ENCODE data around the gene LYZL1. TPM values are rescaled to one million over a fixed set of nuclear protein-coding genes. Genes with fewer than 3 reads are reported as not detected.

The LYZL1 gene
- total RNA-seq, 1 experiment from 2014 or later = not detected

DNA sequence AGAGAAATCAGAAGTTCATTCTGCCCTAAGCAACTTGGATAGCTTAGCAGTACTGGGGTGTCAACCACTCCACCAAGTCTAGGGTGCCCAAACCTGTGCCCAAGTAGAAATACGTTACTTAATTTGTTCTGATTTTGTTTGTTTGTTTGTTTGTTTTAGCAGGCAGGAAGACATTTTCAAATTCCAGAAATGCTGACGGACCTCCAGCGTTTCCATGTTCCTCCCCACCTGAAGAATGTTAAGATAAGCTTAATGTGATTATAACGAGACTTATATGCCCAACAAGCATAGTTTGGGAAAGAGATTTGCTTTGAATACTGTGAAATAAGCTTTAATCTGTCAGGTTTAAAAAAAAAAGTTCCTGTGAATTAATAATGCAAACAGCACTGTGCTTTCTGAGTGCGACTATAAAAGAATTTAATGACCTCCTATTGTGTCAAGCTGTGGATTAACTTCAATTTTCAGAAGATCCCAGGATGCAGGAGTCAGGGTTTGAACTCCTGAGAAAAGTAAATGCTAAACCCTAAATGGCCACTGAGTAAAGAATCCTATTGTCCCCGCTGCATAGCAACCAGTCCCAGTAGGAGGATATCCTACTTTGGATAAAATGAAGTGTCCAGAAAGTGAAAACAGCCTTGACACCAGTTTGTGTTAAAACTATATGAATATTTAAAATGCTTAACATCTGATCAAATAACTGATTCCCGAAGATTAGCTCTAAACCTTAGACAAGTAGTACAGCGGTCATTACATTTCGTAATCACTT lies 56.5 kb downstream of the LYZL1 start (continued):
- TF ChIP-seq, protein P1, sequence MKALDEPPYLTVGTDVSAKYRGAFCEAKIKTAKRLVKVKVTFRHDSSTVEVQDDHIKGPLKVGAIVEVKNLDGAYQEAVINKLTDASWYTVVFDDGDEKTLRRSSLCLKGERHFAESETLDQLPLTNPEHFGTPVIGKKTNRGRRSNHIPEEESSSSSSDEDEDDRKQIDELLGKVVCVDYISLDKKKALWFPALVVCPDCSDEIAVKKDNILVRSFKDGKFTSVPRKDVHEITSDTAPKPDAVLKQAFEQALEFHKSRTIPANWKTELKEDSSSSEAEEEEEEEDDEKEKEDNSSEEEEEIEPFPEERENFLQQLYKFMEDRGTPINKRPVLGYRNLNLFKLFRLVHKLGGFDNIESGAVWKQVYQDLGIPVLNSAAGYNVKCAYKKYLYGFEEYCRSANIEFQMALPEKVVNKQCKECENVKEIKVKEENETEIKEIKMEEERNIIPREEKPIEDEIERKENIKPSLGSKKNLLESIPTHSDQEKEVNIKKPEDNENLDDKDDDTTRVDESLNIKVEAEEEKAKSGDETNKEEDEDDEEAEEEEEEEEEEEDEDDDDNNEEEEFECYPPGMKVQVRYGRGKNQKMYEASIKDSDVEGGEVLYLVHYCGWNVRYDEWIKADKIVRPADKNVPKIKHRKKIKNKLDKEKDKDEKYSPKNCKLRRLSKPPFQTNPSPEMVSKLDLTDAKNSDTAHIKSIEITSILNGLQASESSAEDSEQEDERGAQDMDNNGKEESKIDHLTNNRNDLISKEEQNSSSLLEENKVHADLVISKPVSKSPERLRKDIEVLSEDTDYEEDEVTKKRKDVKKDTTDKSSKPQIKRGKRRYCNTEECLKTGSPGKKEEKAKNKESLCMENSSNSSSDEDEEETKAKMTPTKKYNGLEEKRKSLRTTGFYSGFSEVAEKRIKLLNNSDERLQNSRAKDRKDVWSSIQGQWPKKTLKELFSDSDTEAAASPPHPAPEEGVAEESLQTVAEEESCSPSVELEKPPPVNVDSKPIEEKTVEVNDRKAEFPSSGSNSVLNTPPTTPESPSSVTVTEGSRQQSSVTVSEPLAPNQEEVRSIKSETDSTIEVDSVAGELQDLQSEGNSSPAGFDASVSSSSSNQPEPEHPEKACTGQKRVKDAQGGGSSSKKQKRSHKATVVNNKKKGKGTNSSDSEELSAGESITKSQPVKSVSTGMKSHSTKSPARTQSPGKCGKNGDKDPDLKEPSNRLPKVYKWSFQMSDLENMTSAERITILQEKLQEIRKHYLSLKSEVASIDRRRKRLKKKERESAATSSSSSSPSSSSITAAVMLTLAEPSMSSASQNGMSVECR (CRISPR knock-in tag; IDR thresholded peaks at IDR 0.05; ENCODE audit: borderline replicate concordance) = no peak
- TF ChIP-seq SMAD3 (CRISPR knock-in tag; IDR thresholded peaks at IDR 0.05; ENCODE audit: borderline replicate concordance) (no peak), ZNF121 (CRISPR knock-in tag; IDR thresholded peaks at IDR 0.05) (no peak)
- TF ChIP-seq, protein P2, sequence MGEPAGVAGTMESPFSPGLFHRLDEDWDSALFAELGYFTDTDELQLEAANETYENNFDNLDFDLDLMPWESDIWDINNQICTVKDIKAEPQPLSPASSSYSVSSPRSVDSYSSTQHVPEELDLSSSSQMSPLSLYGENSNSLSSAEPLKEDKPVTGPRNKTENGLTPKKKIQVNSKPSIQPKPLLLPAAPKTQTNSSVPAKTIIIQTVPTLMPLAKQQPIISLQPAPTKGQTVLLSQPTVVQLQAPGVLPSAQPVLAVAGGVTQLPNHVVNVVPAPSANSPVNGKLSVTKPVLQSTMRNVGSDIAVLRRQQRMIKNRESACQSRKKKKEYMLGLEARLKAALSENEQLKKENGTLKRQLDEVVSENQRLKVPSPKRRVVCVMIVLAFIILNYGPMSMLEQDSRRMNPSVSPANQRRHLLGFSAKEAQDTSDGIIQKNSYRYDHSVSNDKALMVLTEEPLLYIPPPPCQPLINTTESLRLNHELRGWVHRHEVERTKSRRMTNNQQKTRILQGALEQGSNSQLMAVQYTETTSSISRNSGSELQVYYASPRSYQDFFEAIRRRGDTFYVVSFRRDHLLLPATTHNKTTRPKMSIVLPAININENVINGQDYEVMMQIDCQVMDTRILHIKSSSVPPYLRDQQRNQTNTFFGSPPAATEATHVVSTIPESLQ (CRISPR knock-in tag; IDR thresholded peaks at IDR 0.05) = no peak
- TF ChIP-seq, protein P3, sequence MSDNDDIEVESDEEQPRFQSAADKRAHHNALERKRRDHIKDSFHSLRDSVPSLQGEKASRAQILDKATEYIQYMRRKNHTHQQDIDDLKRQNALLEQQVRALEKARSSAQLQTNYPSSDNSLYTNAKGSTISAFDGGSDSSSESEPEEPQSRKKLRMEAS (CRISPR knock-in tag; IDR thresholded peaks at IDR 0.05) = no peak
- TF ChIP-seq, protein P4, sequence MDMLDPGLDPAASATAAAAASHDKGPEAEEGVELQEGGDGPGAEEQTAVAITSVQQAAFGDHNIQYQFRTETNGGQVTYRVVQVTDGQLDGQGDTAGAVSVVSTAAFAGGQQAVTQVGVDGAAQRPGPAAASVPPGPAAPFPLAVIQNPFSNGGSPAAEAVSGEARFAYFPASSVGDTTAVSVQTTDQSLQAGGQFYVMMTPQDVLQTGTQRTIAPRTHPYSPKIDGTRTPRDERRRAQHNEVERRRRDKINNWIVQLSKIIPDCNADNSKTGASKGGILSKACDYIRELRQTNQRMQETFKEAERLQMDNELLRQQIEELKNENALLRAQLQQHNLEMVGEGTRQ (CRISPR knock-in tag; IDR thresholded peaks at IDR 0.05) = no peak

DNA sequence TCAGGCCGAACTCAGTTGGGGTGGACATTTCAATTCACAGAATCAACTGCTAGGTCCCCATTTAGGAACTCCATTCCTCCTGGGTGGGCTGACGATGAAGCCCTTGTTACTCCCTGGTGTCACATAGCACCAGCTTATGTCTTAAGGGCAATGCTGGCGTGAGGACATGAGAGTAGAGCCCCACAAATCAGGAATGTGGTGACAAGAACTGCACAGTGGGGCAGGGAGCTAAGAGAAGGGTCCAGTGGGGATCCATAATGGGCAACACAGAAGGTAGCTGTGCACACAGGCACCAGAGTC lies 57.0 kb downstream of the LYZL1 start:
- ChIA-PET POLR2A (no interaction called here), CTCF (no interaction called here)
- H3K27me3 Mint-ChIP-seq (ENCODE audit: low read depth) = peaks cover 5% of the 10 kb centered on the region; the same call in 1 of the 2 replicates
- peaks cover 28% of the 10 kb centered on the region for H3K4me1 Mint-ChIP-seq
- H3K27ac Mint-ChIP-seq = no peak overlapping the region
- ATAC-seq (no peak), DNase-seq (ENCODE audit: low spot score) (no peak)
- peaks cover 26% of the 10 kb centered on the region for H3K36me3 Mint-ChIP-seq
- TF ChIP-seq, protein P5, sequence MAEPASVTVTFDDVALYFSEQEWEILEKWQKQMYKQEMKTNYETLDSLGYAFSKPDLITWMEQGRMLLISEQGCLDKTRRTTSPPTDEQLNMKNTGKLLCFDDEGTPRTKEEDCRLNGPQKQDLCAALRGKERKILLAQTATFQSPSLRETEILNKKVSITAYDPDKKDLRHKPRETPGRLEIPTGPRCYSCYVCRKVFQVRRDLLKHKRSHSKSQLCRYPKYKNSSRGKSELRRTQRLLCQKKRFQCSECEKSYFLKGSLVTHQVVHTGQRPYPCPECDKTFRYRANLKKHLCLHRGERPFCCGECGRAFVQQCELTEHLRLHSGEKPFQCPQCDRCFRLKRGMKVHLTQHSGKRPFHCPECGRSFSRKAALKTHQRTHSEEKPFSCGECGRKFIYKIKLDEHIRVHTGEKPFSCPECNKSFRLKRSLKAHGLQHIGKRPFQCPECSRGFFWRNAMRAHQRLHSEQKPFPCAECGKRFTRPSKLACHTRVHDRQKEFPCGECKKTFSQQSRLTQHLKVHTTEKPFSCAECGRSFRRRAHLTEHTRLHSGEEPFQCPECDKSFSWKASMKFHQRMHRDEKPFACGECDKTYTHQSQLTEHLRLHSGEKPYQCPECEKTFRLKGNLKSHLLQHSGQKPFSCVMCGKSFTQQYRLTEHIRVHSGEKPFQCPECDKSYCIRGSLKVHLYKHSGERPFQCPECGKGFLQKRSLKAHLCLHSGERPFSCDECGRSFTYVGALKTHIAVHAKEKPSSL (CRISPR knock-in tag; conservative IDR thresholded peaks at IDR 0.05) = no peak
- no peak for TF ChIP-seq FOXP1 (CRISPR knock-in tag; IDR thresholded peaks at IDR 0.05; ENCODE audit: borderline replicate concordance)
- no peak for TF ChIP-seq NFE2L1 (CRISPR knock-in tag; IDR thresholded peaks at IDR 0.05)
- TF ChIP-seq ZNF671 (CRISPR knock-in tag; IDR thresholded peaks at IDR 0.05) = no peak
- TF ChIP-seq, protein P6, sequence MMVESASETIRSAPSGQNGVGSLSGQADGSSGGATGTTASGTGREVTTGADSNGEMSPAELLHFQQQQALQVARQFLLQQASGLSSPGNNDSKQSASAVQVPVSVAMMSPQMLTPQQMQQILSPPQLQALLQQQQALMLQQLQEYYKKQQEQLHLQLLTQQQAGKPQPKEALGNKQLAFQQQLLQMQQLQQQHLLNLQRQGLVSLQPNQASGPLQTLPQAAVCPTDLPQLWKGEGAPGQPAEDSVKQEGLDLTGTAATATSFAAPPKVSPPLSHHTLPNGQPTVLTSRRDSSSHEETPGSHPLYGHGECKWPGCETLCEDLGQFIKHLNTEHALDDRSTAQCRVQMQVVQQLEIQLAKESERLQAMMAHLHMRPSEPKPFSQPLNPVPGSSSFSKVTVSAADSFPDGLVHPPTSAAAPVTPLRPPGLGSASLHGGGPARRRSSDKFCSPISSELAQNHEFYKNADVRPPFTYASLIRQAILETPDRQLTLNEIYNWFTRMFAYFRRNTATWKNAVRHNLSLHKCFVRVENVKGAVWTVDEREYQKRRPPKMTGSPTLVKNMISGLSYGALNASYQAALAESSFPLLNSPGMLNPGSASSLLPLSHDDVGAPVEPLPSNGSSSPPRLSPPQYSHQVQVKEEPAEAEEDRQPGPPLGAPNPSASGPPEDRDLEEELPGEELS (CRISPR knock-in tag; IDR thresholded peaks at IDR 0.05) = no peak
- TF ChIP-seq ZNF138 (CRISPR knock-in tag; conservative IDR thresholded peaks at IDR 0.05) = no peak
- TF ChIP-seq ZNF121 (CRISPR knock-in tag; IDR thresholded peaks at IDR 0.05) = no peak
- TF ChIP-seq ZNF219 (CRISPR knock-in tag; IDR thresholded peaks at IDR 0.05; ENCODE audit: borderline replicate concordance) = no peak
- TF ChIP-seq, protein P7, sequence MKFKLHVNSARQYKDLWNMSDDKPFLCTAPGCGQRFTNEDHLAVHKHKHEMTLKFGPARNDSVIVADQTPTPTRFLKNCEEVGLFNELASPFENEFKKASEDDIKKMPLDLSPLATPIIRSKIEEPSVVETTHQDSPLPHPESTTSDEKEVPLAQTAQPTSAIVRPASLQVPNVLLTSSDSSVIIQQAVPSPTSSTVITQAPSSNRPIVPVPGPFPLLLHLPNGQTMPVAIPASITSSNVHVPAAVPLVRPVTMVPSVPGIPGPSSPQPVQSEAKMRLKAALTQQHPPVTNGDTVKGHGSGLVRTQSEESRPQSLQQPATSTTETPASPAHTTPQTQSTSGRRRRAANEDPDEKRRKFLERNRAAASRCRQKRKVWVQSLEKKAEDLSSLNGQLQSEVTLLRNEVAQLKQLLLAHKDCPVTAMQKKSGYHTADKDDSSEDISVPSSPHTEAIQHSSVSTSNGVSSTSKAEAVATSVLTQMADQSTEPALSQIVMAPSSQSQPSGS (CRISPR knock-in tag; IDR thresholded peaks at IDR 0.05; ENCODE audit: borderline replicate concordance, low read depth) = no peak
- TF ChIP-seq RORB (CRISPR knock-in tag; IDR thresholded peaks at IDR 0.05) = no peak
- H3K9me3 Mint-ChIP-seq = peaks cover 41% of the 10 kb centered on the region
- no peak overlapping the region for H3K4me3 Mint-ChIP-seq
